Stimulated activated CD4-positive, alpha-beta T cell treated with anti-CD3 and anti-CD28 coated beads, Interleukin-2, amount 100 ng/mL, for 4 hours (primary cell): ENCODE results near the gene OR52D1.

Experiments used
- DNase-seq: peaks from one replicate; pipeline ENCODE4 v3.0.0-alpha.2; 2020; ENCODE audit warnings: low read depth

OR52D1 gene

DNA sequence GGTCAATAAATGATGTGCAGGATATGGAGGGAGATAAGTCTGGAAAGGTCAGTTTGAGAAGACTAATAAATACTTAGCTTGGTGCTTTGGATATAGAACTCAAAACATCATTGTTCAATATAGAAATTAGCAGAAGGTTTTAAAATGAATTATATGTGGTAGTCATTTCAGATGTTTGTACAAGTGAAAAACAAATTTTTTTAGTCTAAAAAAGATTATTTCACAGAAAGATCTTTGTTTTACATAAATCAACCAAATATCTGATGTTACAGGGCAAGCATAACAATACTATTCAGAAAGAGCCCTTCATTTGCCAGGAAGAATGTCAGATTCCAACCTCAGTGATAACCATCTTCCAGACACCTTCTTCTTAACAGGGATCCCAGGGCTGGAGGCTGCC lies at the start of gene OR52D1:
Gene OR52D1 (plus strand): TSS at position 301 of the 400 bp plus-strand sequence. CDS start 22 bp downstream, at position 323.
- DNase-seq = no peak

DNA sequence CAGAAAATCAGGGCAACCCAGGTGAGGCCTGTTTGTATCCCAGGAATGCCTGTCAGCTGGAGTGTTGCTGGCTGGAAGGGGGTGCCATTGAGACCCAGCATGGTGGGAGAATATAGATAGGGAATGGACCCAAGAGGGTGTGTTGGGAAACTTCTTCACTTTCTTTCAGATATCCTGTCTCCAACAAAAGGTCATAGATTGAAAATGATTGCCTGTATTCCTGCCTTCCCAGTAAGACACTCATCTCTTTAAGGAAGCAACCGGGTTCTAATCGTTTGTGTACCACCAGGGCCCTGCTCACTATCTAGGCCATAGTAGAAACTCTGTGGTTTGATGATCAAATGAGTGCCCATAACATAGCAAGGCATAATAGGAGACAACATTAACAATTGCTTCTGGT lies 47.1 kb upstream of the OR52D1 start, which contains the start of gene OR51I1:
Gene OR51I1 (minus strand): TSS at position 101 of the 400 bp plus-strand sequence. CDS start 0 bp downstream, at position 101.
- no peak for DNase-seq

DNA sequence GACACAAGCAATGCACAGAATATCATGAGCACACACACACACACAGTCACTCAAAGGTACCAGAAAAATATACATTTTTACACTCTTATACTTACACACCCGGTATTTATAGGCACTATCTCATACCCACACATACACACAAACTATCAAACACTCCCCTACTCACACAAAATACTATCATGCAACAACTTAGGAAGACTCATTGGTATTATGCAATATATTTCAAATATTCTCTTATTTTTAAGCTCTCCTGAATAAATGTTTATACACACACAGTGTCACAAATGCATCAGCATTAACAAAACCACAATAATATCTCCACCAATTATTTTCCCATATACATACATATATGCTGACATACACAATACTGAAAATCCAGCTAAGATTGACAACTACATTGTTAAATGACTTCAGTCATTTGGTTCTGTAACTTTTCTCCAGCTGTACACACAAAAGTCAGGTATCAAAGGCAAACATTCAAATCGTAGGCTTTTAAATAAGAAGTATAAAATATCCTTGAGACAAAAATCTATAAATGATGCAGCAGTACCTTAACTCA lies 44.6 kb upstream of the OR52D1 start:
- DNase-seq = no peak

- no peak for DNase-seq
These were observed 39.5 kb upstream of the OR52D1 start, which contains the start of gene OR51I2 for GRCh38 chr11:5449023-5449422. OR51I2 (plus strand) TSS chr11:5449323; CDS start chr11:5453489, 4,166 bp downstream.

DNA sequence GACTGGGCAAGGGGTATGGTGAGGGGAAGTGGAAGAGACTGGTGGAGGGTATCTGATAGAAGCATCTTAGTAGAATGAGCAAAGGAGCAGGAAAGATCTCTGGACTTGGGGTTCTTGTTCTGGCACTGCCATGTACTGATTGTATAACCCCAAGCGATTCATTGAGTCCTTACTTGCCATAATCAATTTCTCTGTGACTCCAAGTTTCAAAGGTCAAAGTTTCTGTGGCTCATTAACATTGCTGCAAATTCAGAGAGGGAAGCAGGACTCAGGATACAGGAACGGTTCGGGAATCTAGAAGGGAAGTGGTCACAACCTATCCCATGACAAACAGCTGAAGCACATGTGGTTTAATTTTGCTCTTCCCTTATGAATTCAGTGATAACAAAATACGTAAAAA lies 39.1 kb upstream of the OR52D1 start:
- no peak for DNase-seq

DNA sequence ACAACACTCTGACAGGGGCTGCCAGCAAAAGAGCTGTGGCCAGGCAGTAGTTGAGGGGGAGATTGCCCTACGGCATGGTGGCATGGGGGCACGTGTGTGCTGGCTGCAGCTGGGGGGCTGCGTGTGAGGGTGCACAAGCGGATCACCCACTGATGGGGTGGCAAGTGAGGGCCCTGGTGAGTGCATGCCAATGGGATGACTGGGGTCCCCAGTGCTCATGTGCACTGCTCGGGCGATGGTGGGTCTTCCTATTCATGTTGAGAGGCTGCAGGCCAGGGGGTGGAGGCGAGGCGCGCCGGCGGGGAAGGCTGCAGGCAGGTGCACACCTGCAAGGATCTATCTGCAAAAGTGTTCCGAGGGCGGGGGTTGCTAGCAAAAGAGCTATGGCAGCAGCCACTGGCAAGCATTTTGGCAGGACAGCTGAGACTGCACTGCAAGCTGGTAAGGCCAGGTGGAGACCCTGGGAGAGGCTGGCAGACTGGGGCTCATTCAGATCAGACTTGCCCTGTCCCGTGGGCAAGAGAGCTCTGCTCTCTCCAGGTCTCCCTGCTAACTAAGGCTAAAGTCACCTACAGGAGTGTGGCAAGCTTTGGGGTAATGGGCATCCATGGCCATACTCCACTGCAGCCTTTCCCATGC lies 27.4 kb upstream of the OR52D1 start:
- no peak for DNase-seq

DNA sequence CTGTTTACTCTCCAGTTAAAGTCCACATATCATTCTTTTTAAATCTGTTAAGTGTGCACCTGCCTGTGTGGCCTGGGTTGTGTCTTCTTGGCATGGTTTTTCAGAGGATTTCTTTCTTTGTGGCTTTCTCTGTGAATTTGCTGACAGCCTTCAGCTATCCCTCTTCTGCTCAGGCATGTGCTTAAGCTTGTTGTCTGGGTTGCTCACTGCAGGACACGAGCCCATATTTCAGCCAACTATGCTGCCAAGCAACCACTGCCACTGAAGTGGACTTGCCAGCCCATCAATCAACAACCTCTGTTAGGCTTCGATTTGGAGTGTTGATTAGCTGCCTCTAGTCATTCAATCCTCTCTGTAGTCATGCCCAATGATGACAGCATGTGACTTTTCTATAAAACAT lies 21.0 kb upstream of the OR52D1 start:
- no peak for DNase-seq

DNA sequence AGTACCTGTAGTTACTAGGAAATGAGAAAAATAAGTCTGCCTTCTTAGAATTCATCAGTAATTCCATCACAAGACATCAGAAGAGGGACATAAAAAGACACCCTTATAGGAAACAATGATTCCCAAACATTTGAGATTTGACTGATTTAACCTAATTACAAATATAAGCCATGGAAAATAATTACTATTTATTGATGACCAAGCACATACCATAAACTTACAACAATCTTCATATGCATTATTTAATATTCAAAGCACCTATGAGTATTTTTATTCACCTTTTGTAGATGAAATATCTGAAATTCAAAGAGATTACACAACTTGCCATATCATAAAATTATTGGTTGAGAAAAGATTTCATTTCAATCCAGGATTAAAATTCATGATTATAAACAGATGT lies 14.6 kb upstream of the OR52D1 start:
- DNase-seq = no peak

DNA sequence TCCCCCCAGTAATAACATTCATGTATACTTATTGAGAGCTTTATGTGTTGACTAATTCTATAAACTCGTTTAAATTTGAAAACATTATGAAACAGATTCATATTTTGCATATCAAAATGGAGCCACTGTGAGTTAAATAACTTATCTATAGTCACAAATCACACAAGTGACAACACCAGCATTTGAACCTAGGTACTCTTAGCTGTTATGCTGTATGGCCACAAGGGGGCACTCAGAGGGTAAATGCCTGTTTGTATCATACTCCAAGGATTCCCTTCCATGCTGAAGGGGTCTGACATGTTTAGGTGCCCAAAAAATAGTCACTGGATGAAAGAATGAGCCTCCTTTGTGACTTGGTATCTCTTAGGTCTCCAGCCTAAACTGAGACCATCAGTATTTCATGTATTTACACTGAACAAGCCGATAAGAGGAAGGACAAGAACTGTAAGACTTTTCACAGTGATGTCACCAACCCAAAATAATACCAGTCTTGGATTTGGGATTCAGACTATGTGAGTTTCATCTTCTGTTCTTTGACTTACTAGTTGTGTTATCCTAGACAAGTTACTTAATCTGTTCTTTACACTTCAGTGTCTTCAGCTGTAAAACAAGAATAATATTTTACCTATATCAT lies 12.2 kb upstream of the OR52D1 start:
- peak; percentile 16 for DNase-seq

DNA sequence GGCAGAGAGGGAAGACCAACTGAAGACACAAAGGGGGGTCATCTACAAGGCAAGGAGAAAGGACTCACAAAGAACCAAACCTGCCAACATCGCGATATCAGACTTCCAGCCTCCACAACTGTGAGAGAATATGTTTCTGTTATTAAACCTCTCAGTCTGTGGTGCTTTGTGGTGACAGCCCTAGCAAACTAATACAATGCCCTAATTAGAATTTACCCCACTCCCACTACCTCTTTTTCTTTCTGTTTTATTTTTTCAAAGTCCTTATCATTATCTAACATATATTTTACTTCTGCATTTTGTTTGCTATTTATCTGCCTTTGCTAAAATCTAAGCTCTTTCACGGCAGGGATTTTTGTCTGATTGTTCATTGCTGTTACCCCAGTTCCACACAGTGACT lies 2.5 kb upstream of the OR52D1 start:
- no peak for DNase-seq

DNA sequence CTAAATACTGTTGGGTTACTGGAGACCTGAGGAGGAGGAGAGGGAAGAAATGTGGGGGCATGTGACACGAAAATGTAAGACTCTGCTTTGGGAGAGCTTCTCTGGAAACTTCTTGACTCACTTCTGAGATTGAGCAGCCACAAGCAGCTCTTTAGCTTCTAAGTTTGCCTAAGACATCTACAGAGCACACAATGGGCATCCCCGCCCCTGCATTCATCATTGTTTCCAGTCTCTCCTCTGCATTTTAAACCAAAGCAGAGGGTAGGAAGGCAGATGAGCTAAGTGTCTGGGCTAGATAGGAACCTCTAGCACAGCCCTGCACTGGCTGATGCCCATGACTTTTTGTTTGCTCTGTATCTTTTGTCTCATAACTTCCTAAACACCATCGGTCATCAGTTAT lies 2.1 kb upstream of the OR52D1 start:
- no peak for DNase-seq

DNA sequence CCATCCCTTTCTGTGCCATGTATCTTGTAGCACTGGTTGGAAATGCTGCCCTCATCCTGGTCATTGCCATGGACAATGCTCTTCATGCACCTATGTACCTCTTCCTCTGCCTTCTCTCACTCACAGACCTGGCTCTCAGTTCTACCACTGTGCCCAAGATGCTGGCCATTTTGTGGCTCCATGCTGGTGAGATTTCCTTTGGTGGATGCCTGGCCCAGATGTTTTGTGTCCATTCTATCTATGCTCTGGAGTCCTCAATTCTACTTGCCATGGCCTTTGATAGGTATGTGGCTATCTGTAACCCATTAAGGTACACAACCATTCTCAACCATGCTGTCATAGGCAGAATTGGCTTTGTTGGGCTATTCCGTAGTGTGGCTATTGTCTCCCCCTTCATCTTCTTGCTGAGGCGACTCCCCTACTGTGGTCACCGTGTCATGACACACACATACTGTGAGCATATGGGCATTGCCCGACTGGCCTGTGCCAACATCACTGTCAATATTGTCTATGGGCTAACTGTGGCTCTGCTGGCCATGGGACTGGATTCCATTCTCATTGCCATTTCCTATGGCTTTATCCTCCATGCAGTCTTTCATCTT lies 414 bp downstream of the OR52D1 start:
- DNase-seq = no peak

DNA sequence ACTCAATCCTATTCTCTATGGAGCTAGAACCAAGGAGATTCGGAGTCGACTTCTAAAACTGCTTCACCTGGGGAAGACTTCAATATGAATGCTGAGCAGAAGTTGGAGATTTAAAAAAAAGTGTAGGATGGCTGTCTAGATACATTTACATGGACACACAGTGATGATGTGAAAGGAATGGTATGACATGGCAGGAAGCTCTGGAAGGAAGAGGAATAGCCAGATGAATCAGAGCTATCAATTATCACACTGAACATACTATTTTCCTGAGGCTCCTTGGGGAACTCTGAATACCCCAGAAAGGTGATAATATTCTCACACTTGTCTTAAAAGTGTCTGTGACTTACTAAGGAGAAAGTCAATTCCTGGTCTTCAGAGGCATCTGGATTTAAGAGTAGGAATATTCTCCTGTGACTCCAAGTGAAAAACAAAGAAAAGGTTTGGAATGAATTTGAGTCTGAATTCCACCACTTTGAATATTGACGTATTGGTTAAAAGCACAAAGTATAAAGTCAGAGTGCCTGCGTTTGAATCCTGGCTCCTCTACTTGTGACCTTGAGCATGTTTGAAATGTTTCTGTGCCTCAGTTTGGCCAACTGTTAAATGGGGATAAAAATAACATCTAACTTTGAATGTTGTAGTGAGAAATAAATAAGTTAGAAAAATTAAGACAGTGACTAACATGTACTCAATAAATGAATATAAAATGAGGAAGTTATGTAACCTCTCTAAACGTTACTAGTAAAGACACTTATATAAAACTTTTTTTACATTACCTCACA lies 1.3 kb downstream of the OR52D1 start:
- DNase-seq = no peak

DNA sequence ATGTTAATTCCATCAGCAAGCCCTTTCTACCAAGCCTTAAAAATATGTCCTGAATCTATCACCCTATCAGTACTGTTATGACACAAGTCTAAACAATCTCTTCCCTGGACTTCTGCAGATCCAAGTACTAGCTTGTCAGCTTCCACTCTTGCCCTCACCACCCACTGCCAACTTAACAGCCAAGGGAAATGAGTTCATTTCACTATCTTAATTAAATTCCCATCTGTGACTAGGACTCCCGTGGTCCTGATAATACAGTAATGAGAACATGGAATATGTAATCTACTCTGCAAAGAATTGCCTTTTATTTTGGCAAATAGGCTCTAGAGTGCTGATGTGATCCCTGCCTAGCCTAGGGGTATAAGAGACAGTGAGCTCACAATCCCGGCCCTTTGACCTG lies 11.2 kb downstream of the OR52D1 start:
- no peak for DNase-seq

DNA sequence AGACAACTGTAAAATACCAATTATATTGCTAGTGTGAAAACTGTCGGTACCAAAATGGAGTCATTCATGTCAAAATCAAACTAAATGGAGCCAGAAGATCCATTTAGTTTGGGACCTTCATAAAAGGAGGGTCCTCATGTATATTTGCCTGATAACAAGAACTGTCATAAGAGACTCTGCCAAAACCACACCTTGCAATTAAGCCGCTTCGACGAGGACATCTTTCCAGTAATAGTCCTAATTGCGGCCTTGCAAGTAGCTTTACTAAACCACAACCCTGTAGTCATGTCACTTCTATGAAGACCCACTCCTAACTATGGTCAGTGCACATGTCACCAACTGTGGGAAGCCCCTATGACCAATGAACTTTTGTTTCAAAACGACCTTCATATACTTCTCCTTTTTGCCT lies 11.9 kb downstream of the OR52D1 start:
- no peak for DNase-seq

DNA sequence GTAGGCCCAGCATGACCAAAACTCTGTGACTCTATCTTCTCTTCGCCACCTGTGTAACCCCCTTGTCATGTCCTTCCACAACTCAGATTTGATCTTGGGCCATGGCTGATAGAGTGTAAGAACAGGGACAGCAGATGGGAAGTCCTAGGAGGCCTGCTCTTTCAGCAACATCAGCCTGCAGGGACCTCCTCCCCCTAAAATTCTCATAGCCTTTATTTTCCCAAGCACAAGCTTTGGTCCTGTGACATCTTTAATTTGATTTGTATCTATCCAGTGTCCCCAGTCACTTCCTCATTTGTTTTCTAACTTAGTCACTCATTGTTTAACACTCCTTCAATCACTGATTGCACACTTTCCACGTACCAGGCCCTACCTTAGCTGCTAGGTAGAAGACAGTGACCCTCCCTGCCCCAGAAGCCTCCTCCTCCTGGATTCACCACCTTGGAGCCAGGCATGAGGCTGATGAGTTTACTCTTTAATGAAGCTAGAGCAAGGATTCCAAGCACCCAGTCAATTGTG lies 16.0 kb downstream of the OR52D1 start:
- no peak for DNase-seq

DNA sequence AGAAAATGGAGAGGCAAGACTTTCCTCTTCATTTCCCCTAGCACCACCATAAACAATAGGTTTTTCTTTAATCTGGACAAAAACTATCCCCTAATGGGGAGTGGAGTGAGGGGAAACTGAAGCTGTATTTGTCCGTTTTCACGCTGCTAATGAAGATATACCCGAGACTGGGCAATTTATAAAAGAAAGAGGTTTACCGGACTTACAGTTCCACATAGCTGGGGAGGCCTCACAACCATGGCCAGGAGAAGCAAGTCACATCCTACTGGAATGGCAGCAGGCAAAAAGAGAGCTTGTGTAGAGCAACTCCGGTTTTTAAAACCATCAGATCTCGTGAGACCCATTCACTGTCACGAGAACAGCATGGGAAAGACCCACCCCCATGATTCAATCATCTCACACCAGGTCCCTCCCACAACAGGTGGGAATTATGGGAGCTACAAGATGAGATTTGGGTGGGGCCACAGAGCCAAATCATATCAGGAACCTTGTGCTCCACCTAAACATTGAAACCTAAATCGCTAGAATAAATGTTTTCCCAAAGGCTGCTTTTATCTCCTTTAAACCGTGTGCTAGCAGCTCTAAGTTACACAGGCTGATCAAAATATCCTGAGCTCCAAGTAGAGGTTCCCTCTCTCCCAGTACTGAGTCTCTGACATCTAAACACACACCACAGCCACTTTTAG lies 17.0 kb downstream of the OR52D1 start:
- DNase-seq = no peak

DNA sequence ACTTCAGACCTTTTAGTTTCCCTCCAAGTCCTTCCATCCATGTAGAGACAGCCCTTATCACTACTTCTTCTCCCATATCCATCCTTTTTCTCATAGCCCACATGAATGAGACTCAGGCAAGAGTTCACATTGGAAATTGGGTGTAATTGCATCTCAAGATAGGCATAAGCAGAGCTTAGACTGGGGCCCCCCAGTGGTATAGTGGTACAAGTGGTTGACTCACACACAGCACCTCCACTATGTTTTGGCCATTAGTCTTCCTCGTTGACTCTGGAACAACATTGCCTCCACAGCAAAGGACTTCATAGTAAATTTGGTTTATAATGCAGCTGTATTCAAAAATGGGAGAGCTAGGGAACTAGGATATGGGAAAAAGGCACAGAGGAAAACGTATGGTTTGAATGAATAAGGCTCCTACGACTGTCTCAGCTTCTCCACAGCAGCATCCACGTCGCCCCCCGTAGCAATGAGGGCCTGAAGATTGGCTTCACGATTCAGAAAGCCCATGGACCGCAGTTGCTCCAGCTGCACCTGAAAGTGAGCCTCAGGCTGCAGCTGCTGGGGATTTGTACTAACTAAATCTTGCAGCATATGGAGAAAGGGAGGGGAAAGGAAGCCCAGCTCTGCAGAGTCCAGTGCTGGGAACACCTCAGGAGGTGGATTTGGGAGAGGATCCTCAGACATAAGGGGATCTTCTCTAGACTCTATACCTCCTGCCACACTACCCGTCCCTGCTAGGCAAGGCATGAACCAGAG lies 18.9 kb downstream of the OR52D1 start:
- no peak for DNase-seq

GRCh38 chr11:5507933-5508305 lies 19.4 kb downstream of the OR52D1 start:
- no peak for DNase-seq

GRCh38 chr11:5508605-5509004 lies 20.1 kb downstream of the OR52D1 start:
- no peak for DNase-seq

DNA sequence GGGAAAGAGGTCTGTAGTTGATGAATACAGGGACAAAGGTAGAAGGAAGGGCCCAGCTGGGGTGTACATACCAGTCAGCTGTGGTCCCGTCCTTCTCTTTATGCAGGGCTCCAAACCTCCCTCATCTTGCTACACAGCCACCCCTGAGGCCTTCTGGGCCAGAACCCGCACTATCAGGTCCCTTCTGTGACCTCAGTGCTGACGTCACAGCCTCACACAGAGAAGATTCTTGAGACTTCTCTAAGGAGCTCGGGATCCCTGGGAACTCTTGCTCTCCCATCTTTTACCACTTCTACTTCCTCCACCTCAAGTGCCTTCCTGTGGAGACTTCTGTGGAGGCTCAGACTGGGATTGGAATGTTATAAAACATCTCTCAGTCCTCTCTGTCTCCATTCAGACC lies 21.3 kb downstream of the OR52D1 start, which contains the start of gene UBQLN3:
Gene UBQLN3 (minus strand): TSS at position 155 of the 400 bp plus-strand sequence. CDS start 399 bp downstream, outside the sequence.
- no peak for DNase-seq
